Calu3 (cell line): ENCODE data around the gene RB1. TPM values are rescaled to one million over a fixed set of nuclear protein-coding genes. Genes with fewer than 3 reads are reported as not detected.

Experiments used
- BruUV-seq: library from RNA; stranded (reverse); fragments of 400-500 nt; replicated peaks from 2 replicates; lab custom pipeline; 2021; lab: Mats Ljungman, UMichigan
- CTCF ChIA-PET: fragments of 300-600 bp; sonication (Branson Sonifier 250); formaldehyde crosslinking; loops from one replicate; lab custom pipeline; 2022; ENCODE audit warnings: antibody characterized with exemption; lab: Charles Lee
- DNase-seq: peaks from one replicate; pipeline ENCODE4 v3.0.0; 2022
- H3K27ac Mint-ChIP-seq: one replicate; pipeline ENCODE4 v1.8.0; 2022; ENCODE audit warnings: mixed read lengths; ENCODE audit not compliant: unreplicated experiment
- H3K27me3 Mint-ChIP-seq: one replicate; pipeline ENCODE4 v1.8.0; 2022; ENCODE audit warnings: mixed read lengths; ENCODE audit not compliant: unreplicated experiment
- H3K36me3 Mint-ChIP-seq: one replicate; pipeline ENCODE4 v1.8.0; 2022; ENCODE audit warnings: mild to moderate bottlenecking, moderate library complexity, mixed read lengths; ENCODE audit not compliant: insufficient read depth, unreplicated experiment
- H3K4me1 Mint-ChIP-seq: one replicate; pipeline ENCODE4 v1.8.0; 2022; ENCODE audit warnings: mild to moderate bottlenecking, low read depth, mixed read lengths; ENCODE audit not compliant: unreplicated experiment
- H3K4me3 Mint-ChIP-seq: one replicate; pipeline ENCODE4 v1.8.0; 2022; ENCODE audit warnings: mild to moderate bottlenecking, low read depth, moderate library complexity, mixed read lengths; ENCODE audit not compliant: unreplicated experiment
- H3K9me3 Mint-ChIP-seq: one replicate; pipeline ENCODE4 v1.8.0; 2022; ENCODE audit warnings: low read depth, mixed read lengths; ENCODE audit not compliant: unreplicated experiment
- CTCF ChIP-seq: fragments of 200-600 bp; IDR thresholded peaks from one replicate; pipeline ENCODE4 v1.8.0; 2022; ENCODE audit warnings: antibody characterized with exemption; ENCODE audit not compliant: unreplicated experiment
- intact Hi-C: fragments of 100-400 bp; cut with micrococcal nuclease; formaldehyde crosslinking; loops from one replicate; pipeline ENCODE4 v1.10.0; 2022; ENCODE audit not compliant: unreplicated experiment
- total RNA-seq: library from RNA; stranded (reverse); gene quantifications from 2 replicates; pipeline ENCODE4 v1.2.3, GENCODE V29; 2022

The RB1 gene
- total RNA-seq, 1 experiment from 2014 or later: 38.8 TPM

GRCh38 chr13:48493066-48493765 lies 189.7 kb downstream of the RB1 start:
- TF ChIP-seq CTCF: no peak
- no peaks in the 10 kb centered on the region for H3K4me1 Mint-ChIP-seq
- H3K9me3 Mint-ChIP-seq: no peaks in the 10 kb centered on the region
- no peak for DNase-seq
- no peak overlapping the region for H3K4me3 Mint-ChIP-seq
- no TSS peak for BruUV-seq
- intact Hi-C loops: loop anchor here (5.0 kb wide), 1 partner anchor 89 kb away; no protein-coding TSS in a partner anchor
- no peak overlapping the region for H3K27ac Mint-ChIP-seq
- no peaks in the 10 kb centered on the region for H3K27me3 Mint-ChIP-seq
- CTCF ChIA-PET: no interaction called here
- no peaks in the 10 kb centered on the region for H3K36me3 Mint-ChIP-seq

- CTCF ChIA-PET: no interaction called here
- no peak for TF ChIP-seq CTCF
- Mint-ChIP-seq H3K36me3 (no peaks in the 10 kb centered on the region), H3K27ac (no peak overlapping the region), H3K9me3 (no peaks in the 10 kb centered on the region), H3K4me1 (no peaks in the 10 kb centered on the region), H3K4me3 (no peak overlapping the region), H3K27me3 (no peaks in the 10 kb centered on the region)
- DNase-seq: no peak
- BruUV-seq: no TSS peak
- intact Hi-C loops: loop anchor here (5.0 kb wide), 1 partner anchor 88 kb away; no protein-coding TSS in a partner anchor
Measured at GRCh38 chr13:48493851-48494250, 190.3 kb downstream of the RB1 start.

GRCh38 chr13:48494874-48495273 lies 191.3 kb downstream of the RB1 start:
- no peaks in the 10 kb centered on the region for H3K4me1 Mint-ChIP-seq
- no peak overlapping the region for H3K27ac Mint-ChIP-seq
- H3K4me3 Mint-ChIP-seq: no peak overlapping the region
- no TSS peak for BruUV-seq
- intact Hi-C loops: loop anchor here (5.0 kb wide), 1 partner anchor 87 kb away; no protein-coding TSS in a partner anchor
- CTCF ChIA-PET: no interaction called here
- no peaks in the 10 kb centered on the region for H3K9me3 Mint-ChIP-seq
- no peaks in the 10 kb centered on the region for H3K36me3 Mint-ChIP-seq
- no peaks in the 10 kb centered on the region for H3K27me3 Mint-ChIP-seq
- no peak for TF ChIP-seq CTCF
- no peak for DNase-seq

- BruUV-seq: no TSS peak
- Mint-ChIP-seq H3K4me3 (no peak overlapping the region), H3K9me3 (no peaks in the 10 kb centered on the region), H3K4me1 (no peaks in the 10 kb centered on the region), H3K36me3 (no peaks in the 10 kb centered on the region), H3K27ac (no peak overlapping the region), H3K27me3 (no peaks in the 10 kb centered on the region)
- no peak for TF ChIP-seq CTCF
- intact Hi-C loops: no loop called here
- CTCF ChIA-PET: no interaction called here
- DNase-seq: no peak
Measured at GRCh38 chr13:48496271-48497161, 193.0 kb downstream of the RB1 start.
